Measurements from ENCODE around the gene NBEA. TPM values are rescaled to one million over a fixed set of nuclear protein-coding genes. Genes with fewer than 3 reads are reported as not detected.

Gene NBEA
- total RNA-seq, 1 experiment from 2014 or later: 4.4 TPM

GRCh38 chr13:35499676-35500075 lies 557.6 kb downstream of the NBEA start:
- no peak for DNase-seq
- Histone ChIP-seq H3K4me3 (ENCODE audit: low read length) (no peak overlapping the region), H3K9me2 (replicated peaks; ENCODE audit: low read length) (no peaks in the 10 kb centered on the region), H3K9me3 (ENCODE audit: low read length) (no peaks in the 10 kb centered on the region), H3K79me2 (ENCODE audit: low read length) (no peaks in the 10 kb centered on the region), H3K27ac (ENCODE audit: low read length) (no peak overlapping the region), H3K4me1 (ENCODE audit: insufficient read depth, low read length) (0 out of 2 replicates have a peak, but pooled peaks cover 3% of the 10 kb centered on the region), H3K36me3 (ENCODE audit: low read depth, low read length) (no peaks in the 10 kb centered on the region), H2AFZ (ENCODE audit: low read length) (no peak overlapping the region), H3F3A (ENCODE audit: low read length, unreplicated experiment) (no peaks in the 10 kb centered on the region), H3K4me2 (ENCODE audit: low read length) (no peak overlapping the region), H4K20me1 (ENCODE audit: low read length) (no peaks in the 10 kb centered on the region), H3K27me3 (ENCODE audit: low read length) (no peaks in the 10 kb centered on the region), H3K9ac (ENCODE audit: low read length) (no peak overlapping the region)
- no peak for ATAC-seq
- BruUV-seq (replicated peaks): no TSS peak
- CTCF ChIA-PET: no interaction called here
- TF ChIP-seq, protein P1, sequence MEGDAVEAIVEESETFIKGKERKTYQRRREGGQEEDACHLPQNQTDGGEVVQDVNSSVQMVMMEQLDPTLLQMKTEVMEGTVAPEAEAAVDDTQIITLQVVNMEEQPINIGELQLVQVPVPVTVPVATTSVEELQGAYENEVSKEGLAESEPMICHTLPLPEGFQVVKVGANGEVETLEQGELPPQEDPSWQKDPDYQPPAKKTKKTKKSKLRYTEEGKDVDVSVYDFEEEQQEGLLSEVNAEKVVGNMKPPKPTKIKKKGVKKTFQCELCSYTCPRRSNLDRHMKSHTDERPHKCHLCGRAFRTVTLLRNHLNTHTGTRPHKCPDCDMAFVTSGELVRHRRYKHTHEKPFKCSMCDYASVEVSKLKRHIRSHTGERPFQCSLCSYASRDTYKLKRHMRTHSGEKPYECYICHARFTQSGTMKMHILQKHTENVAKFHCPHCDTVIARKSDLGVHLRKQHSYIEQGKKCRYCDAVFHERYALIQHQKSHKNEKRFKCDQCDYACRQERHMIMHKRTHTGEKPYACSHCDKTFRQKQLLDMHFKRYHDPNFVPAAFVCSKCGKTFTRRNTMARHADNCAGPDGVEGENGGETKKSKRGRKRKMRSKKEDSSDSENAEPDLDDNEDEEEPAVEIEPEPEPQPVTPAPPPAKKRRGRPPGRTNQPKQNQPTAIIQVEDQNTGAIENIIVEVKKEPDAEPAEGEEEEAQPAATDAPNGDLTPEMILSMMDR (conservative IDR thresholded peaks at IDR 0.05; ENCODE audit: low read depth, low read length): no peak
- no peak for TF ChIP-seq EZH2phosphoT487 (IDR thresholded peaks at IDR 0.05; ENCODE audit: borderline replicate concordance, low read length)
- no peak for TF ChIP-seq EZH2 (IDR thresholded peaks at IDR 0.05; ENCODE audit: low read length, unreplicated experiment)
- POLR2A ChIA-PET (ENCODE audit: unreplicated experiment): interaction anchor here (0.6 kb wide), 1 partner anchor 378 kb away, joined by 3 read pairs; no protein-coding TSS in a partner anchor
- intact Hi-C loops (cut with micrococcal nuclease): no loop called here

GRCh38 chr13:35500144-35500543 lies 558.1 kb downstream of the NBEA start:
- Histone ChIP-seq H3K9me2 (replicated peaks; ENCODE audit: low read length) (no peaks in the 10 kb centered on the region), H3K4me3 (ENCODE audit: low read length) (no peak overlapping the region), H3K36me3 (ENCODE audit: low read depth, low read length) (no peaks in the 10 kb centered on the region), H3K79me2 (ENCODE audit: low read length) (no peaks in the 10 kb centered on the region), H3K27me3 (ENCODE audit: low read length) (no peaks in the 10 kb centered on the region), H3K4me2 (ENCODE audit: low read length) (no peak overlapping the region), H2AFZ (ENCODE audit: low read length) (no peak overlapping the region), H3F3A (ENCODE audit: low read length, unreplicated experiment) (no peaks in the 10 kb centered on the region), H3K9me3 (ENCODE audit: low read length) (no peaks in the 10 kb centered on the region), H3K4me1 (ENCODE audit: insufficient read depth, low read length) (0 out of 2 replicates have a peak, but pooled peaks cover 3% of the 10 kb centered on the region), H4K20me1 (ENCODE audit: low read length) (no peaks in the 10 kb centered on the region), H3K27ac (ENCODE audit: low read length) (no peak overlapping the region), H3K9ac (ENCODE audit: low read length) (no peak overlapping the region)
- TF ChIP-seq, protein P1 (conservative IDR thresholded peaks at IDR 0.05; ENCODE audit: low read depth, low read length): no peak
- no peak for TF ChIP-seq EZH2phosphoT487 (IDR thresholded peaks at IDR 0.05; ENCODE audit: borderline replicate concordance, low read length)
- TF ChIP-seq EZH2 (IDR thresholded peaks at IDR 0.05; ENCODE audit: low read length, unreplicated experiment): no peak
- POLR2A ChIA-PET (ENCODE audit: unreplicated experiment): interaction anchor here (0.6 kb wide), 1 partner anchor 379 kb away, joined by 3 read pairs; no protein-coding TSS in a partner anchor
- ATAC-seq (no peak), DNase-seq (no peak)
- intact Hi-C loops (cut with micrococcal nuclease): no loop called here
- CTCF ChIA-PET: no interaction called here
- BruUV-seq (replicated peaks): no TSS peak

- Histone ChIP-seq H3K27me3 (ENCODE audit: low read length) (no peaks in the 10 kb centered on the region), H3K9ac (ENCODE audit: low read length) (no peak overlapping the region), H3K27ac (ENCODE audit: low read length) (no peak overlapping the region), H3K9me2 (replicated peaks; ENCODE audit: low read length) (no peaks in the 10 kb centered on the region), H3F3A (ENCODE audit: low read length, unreplicated experiment) (no peaks in the 10 kb centered on the region), H3K9me3 (ENCODE audit: low read length) (no peaks in the 10 kb centered on the region), H3K4me3 (ENCODE audit: low read length) (no peak overlapping the region), H2AFZ (ENCODE audit: low read length) (no peak overlapping the region), H4K20me1 (ENCODE audit: low read length) (no peaks in the 10 kb centered on the region), H3K4me1 (ENCODE audit: insufficient read depth, low read length) (0 out of 2 replicates have a peak, but pooled peaks cover 3% of the 10 kb centered on the region), H3K4me2 (ENCODE audit: low read length) (no peak overlapping the region), H3K79me2 (ENCODE audit: low read length) (no peaks in the 10 kb centered on the region), H3K36me3 (ENCODE audit: low read depth, low read length) (no peaks in the 10 kb centered on the region)
- TF ChIP-seq EZH2phosphoT487 (IDR thresholded peaks at IDR 0.05; ENCODE audit: borderline replicate concordance, low read length): no peak
- TF ChIP-seq EZH2 (IDR thresholded peaks at IDR 0.05; ENCODE audit: low read length, unreplicated experiment): no peak
- TF ChIP-seq, protein P1 (conservative IDR thresholded peaks at IDR 0.05; ENCODE audit: low read depth, low read length): no peak
- intact Hi-C loops (cut with micrococcal nuclease): no loop called here
- ATAC-seq: no peak
- BruUV-seq (replicated peaks): no TSS peak
- DNase-seq: no peak
- CTCF ChIA-PET: no interaction called here
- POLR2A ChIA-PET (ENCODE audit: unreplicated experiment): no interaction called here
These were observed 559.7 kb downstream of the NBEA start for GRCh38 chr13:35501661-35502235.
